Ovary (tissue), 3 donors: ENCODE results near the gene SSC4D.

Experiments
- CTCF ChIP-seq, 3 donors: fragments of 450-650 bp in 2 of 3; fragments of 200-600 bp in 1 of 3; IDR thresholded peaks; one replicate each; pipeline versions ENCODE4 v1.5.1 to v1.8.0; 2016 to 2022; ENCODE audit warnings: antibody characterized with exemption in 3 of 3, mild to moderate bottlenecking in 1 of 3
- EP300 ChIP-seq: sonication (generic); formaldehyde crosslinking; IDR thresholded peaks from one replicate; pipeline ENCODE4 v1.6.1; 2017; ENCODE audit warnings: antibody characterized with exemption
- POLR2A ChIP-seq: fragments of 450-650 bp; IDR thresholded peaks from one replicate; pipeline ENCODE4 v1.6.1; 2017; ENCODE audit warnings: antibody characterized with exemption, mild to moderate bottlenecking, moderate library complexity
- donor health status: DM: no; HTN: no; CAD: no.

GRCh38 chr7:76430211-76430610 is 20.7 kb upstream of the SSC4D start:
- TF ChIP-seq POLR2A (no peak), CTCF (IDR thresholded peaks at IDR 0.05) (no peak), EP300 (no peak)
